Kidney glomerular epithelial cell (primary cell): ENCODE results near the gene CBR4.
"Not testable (repeated sequence)": the region's sequence is repeated elsewhere in the genome, so short reads cannot be mapped to it uniquely, and the experiment has no call there.

Source experiments
- DNase-seq: peaks from one replicate; lab custom pipeline; 2025; lab: John Stamatoyannopoulos, UW

Gene CBR4

GRCh38 chr4:168993714-168994510, 16.1 kb downstream of the CBR4 start:
- DNase-seq = no peak

DNA sequence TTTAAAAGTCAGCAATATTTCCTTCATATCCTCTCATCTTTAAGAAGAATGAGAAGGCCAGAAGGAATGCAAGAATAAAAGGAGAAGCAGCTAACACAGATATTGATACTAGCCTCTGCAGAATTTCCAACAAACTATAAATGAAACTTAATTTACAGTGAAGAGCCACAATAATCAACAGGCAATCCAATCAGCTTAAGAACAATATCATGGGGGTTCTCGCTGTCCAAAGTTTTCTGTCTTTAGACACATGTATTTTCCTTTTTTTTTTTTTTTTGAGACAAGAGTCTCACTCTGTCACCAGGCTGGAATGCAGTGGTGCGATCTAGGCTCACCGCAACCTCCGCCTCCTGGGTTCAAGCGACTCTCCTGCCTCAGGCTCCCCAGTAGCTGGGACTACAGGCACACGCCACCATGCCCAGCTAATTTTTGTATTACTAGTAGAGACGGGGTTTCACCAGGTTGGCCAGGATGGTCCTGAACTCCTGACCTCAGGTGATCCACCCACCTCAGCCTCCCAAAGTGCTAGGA, 17.0 kb downstream of the CBR4 start:
- DNase-seq = not testable (repeated sequence)

DNA sequence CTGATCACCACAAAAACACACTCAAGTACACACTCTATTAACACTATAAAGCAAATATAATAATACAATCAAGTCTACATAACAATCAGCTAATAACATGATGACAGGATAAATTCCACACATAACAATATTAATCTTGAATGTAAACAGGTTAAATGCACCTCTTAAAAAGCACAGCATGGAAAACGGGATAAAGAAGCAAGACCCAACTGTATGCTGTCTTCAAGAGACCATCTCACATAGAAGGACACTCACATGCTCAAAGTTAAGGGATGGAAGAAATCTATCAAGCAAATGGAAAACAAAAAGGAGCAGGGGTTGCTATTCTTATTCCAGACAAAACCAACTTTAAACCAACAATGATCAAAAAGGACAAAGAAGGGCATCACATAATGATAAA, 28.1 kb downstream of the CBR4 start:
- DNase-seq = no peak

GRCh38 chr4:168981460-168981859, 28.6 kb downstream of the CBR4 start:
- no peak for DNase-seq

- DNase-seq = no peak
Observed at GRCh38 chr4:168979338-168979737, 30.7 kb downstream of the CBR4 start.

DNA sequence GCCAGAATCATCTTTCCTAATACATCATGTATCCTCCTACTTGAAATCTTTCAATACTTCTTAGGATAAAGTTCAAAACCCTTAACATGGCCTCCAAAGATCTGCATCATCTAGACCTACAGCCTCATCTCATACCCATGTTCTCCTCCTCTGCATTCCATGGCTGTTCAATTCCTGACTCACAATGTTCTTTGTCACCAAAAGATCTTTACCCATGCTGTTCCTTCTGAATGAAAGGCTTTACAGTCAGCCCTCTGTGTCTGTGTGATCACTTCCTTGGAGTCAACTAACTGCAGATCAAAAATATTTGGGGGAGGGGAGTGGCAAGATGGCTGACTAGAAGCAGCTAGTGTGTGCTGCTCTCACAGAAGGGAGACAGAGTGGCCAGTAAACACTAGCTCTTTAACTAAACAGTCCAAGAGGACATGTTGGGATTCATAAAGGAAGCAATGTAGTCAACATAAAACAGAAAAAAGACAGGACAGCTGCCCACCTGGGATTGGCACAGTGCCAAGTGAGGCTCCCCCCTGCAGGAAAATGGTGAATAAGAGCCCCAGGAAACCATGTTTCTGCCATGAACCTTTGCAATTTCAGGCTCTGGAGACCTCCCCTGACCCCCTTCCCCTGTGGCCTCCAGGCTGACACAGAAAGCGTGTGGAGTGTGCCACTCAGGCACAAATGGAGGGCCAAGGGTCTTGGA, 31.9 kb downstream of the CBR4 start:
- DNase-seq = peak; percentile 19

DNA sequence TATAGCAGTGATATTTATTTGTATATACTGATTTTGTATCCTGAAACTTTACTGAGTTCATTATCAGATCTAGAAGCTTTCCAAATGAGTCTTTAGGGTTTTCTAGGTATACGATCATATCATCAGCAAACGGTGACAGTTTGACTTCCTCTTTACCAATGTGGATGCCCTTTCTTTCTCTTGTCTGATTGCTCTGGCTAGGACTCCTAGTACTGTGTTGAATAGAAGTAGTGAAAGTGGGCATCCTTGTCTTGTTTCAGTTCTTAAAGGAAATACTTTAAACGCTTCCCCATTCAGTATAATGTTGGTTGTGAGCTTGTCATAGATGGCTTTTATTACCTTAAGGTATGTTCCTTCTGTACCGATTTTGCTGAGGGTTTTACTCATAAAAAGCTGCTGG, 37.5 kb downstream of the CBR4 start:
- no peak for DNase-seq

DNA sequence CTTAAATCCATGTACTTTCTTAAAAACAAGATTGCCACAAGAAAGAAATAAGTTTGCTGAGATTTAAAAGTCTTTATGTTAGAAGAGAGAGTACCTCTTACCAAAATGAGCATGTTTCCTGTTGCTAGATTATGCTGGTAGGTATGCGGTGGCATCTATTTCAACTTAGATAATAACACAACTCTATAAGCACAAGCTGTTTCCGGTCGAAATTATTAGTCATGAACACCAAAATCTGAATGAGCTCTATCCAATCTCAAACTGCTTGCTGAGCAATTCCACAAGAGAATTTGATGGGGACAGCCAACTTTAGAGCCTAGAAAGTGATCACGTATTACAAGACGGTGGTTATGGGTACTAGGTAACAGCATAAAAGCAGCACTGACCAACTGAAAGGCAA, 49.3 kb downstream of the CBR4 start:
- DNase-seq = no peak

DNA sequence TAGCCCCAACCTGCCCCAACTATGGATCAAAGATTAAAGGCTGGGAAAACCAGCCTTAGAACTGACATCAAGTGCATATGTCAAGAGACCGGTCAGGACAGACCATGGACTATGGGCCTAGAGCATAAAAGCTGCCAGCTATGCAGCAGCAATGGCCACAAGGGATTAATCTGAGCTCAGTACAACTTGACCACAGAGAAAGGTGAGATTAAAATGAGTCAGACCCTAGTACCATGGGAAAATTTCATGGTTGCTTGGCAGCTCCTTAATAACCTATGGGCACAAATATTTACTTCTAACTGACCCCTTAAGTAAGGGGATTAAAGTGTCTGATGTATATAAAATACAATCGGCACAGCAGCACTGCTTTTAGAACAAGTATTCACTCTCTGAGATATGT, 54.4 kb downstream of the CBR4 start:
- DNase-seq = no peak

DNA sequence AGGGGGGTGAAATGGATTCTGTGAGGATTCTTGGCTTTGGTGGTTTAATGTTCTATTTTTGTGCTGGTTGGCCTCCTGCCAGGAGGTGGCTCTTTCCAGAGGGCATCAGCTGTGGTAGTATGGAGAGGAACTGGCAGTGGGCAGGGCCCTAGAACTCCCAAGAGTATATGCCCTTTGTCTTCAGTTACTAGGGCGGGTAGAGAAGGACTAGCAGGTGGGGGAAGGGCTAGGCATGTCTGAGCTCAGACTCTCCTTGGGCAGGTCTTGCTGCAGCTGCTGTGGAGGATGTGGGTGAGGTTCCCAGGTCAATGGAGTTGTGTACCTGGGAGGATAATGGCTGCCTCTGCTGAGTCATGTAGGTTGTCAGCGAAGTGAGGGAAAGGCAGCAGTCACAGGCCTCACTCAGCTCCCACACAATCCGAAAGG, 57.2 kb downstream of the CBR4 start:
- DNase-seq = not testable (repeated sequence)

DNA sequence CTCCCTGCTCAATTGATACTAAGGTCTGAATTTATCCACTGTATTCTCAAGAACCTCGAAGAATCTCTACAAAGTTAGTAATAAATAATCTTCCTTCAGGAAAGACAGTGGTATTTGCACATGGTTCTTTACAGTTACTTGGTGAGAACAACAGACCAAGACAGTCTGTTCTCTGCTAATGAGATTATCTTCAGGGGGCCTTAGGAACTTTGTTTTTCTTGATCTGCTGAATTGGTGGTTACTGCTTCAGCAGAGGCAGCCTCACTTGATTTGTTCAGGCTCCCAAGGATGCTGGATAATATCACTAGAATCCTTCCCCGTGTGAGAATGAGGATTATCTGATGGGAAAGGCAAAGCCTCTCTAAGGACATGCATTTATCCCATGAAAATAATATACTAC, 64.8 kb downstream of the CBR4 start:
- DNase-seq = no peak

DNA sequence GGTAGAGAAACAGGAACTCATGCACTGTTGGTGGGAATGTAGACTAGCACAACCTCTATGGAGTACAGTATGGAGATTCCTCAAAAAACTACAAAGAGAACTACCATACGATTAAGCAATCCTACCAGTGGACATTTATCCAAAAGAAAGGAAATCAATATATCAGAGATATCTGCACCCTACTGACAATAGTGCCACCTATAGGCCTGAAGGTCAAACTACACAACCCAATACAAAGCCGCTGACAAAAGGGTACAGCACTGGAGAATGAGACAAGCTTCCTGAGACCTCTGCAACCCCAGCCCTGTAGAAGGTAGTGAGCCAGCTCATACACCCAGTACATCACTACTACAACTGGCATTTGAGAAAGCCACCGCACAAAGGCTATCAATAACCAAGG, 67.1 kb downstream of the CBR4 start:
- DNase-seq = no peak
